K562 (cell line): ENCODE data around the gene SORBS2. TPM values are rescaled to one million over a fixed set of nuclear protein-coding genes. Genes with fewer than 3 reads are reported as not detected.

ENCODE experiments used
- ATAC-seq: fragments of 200-7000 bp; cut with Tn5 transposase; 3 replicates; pipeline ENCODE4 v1.9.1; 2020; ENCODE audit warnings: moderate library complexity
- BruUV-seq: library from RNA; stranded (reverse); fragments of 400-500 nt; replicated peaks from 2 replicates; lab custom pipeline; 2021; lab: Mats Ljungman, UMichigan
- CTCF ChIA-PET: fragments of 300-600 bp; formaldehyde crosslinking; extraction: SDS; loops from one replicate; lab custom pipeline; 2021; ENCODE audit warnings: low intra/inter-chr PET ratio; lab: Yijun Ruan, JAX
- POLR2A ChIA-PET: fragments of 300-600, 350-650 bp; sonication (Branson Sonifier 250); formaldehyde crosslinking; extraction: SDS; loops from one replicate; lab custom pipeline; 2021; ENCODE audit warnings: antibody characterized with exemption, inconsistent platforms; lab: Yijun Ruan, JAX
- DNase-seq, 4 experiments: peaks; one replicate each; pipeline versions ENCODE4 v3.0.0 to v3.0.0-alpha.2; 2011 to 2018; ENCODE audit warnings: low spot score in 3 of 4, mixed read lengths in 3 of 4; ENCODE audit errors: extremely low read depth in 1 of 4
- FAIRE-seq: peaks from 2 replicates; lab custom pipeline; 2011; peaks lifted over from hg19 to GRCh38; lab: Jason Lieb, UNC
- H2AFZ ChIP-seq: 2 replicates; pipeline ENCODE4 v1.6.0; 2011; ENCODE audit warnings: low read depth, low read length, control low read depth, inconsistent platforms
- H3K27ac ChIP-seq: fragments of 200-600 bp; 3 replicates; pipeline ENCODE4 v1.8.0; 2011; ENCODE audit warnings: low read depth, mild to moderate bottlenecking, control low read depth, inconsistent platforms, low read length, moderate library complexity, mixed read lengths; ENCODE audit errors: extremely low read depth
- H3K27me3 ChIP-seq, 2 experiments: fragments of 300-600 bp in 1 of 2; 2 replicates in 1 of 2; 3 replicates in 1 of 2; pipeline versions ENCODE4 v1.6.0 to v1.8.0; 2011; ENCODE audit warnings: inconsistent platforms in 2 of 2, low read length in 2 of 2, mild to moderate bottlenecking in 1 of 2, mixed read lengths in 1 of 2, moderate library complexity in 1 of 2; ENCODE audit not compliant: control insufficient read depth in 2 of 2, insufficient read depth in 2 of 2
- H3K36me3 ChIP-seq: fragments of 300-600 bp; 3 replicates; pipeline ENCODE4 v1.8.0; 2011; ENCODE audit warnings: mild to moderate bottlenecking, low read length, inconsistent platforms; ENCODE audit not compliant: control insufficient read depth, insufficient read depth
- H3K4me1 ChIP-seq, 2 experiments: fragments of 200-600 bp in 1 of 2; replicated peaks in 1 of 2; 2 replicates in 1 of 2; 3 replicates in 1 of 2; pipeline versions ENCODE4 v1.5.1 to v1.8.0; 2011; ENCODE audit warnings: inconsistent platforms in 2 of 2, low read length in 2 of 2, mild to moderate bottlenecking in 1 of 2, mixed read lengths in 1 of 2, moderate library complexity in 1 of 2; ENCODE audit not compliant: control insufficient read depth in 2 of 2, insufficient read depth in 2 of 2
- H3K4me2 ChIP-seq: 2 replicates; pipeline ENCODE4 v1.6.1; 2011; ENCODE audit warnings: low read length, control low read depth, inconsistent platforms, mixed read lengths; ENCODE audit not compliant: insufficient read depth
- H3K4me3 ChIP-seq: fragments of 200-600 bp; sonication (generic), shearing (Covaris generic); 2 replicates; pipeline ENCODE4 v1.5.1; 2016; ENCODE audit warnings: control low read depth, inconsistent platforms
- H3K79me2 ChIP-seq: fragments of 200-600 bp; 3 replicates; pipeline ENCODE4 v1.8.0; 2011; ENCODE audit warnings: low read length, inconsistent platforms; ENCODE audit not compliant: control insufficient read depth, insufficient read depth
- H3K9ac ChIP-seq, 2 experiments: 2 replicates each; pipeline versions ENCODE4 v1.6.0 to v1.6.1; 2011; ENCODE audit warnings: low read depth in 2 of 2, low read length in 2 of 2, control low read depth in 1 of 2, inconsistent platforms in 1 of 2, mild to moderate bottlenecking in 1 of 2, mixed read lengths in 1 of 2; ENCODE audit not compliant: insufficient read depth in 1 of 2
- H3K9me1 ChIP-seq: one replicate; pipeline ENCODE4 v1.6.0; 2011; ENCODE audit warnings: inconsistent platforms, mild to moderate bottlenecking, low read length, moderate library complexity; ENCODE audit not compliant: control insufficient read depth, insufficient read depth
- H3K9me3 ChIP-seq: replicated peaks from 2 replicates; pipeline ENCODE4 v1.5.1; 2011; ENCODE audit warnings: low read depth, low read length, inconsistent platforms; ENCODE audit not compliant: control insufficient read depth, insufficient read depth
- H4K20me1 ChIP-seq: replicated peaks from 2 replicates; pipeline ENCODE4 v1.6.1; 2011; ENCODE audit warnings: low read length, inconsistent platforms, mixed read lengths; ENCODE audit not compliant: control insufficient read depth, insufficient read depth
- ELF2 ChIP-seq: fragments of 250-450 bp; sonication (Bioruptor Pico); IDR thresholded peaks from 2 replicates; pipeline ENCODE4 v1.5.0; 2021; ENCODE audit warnings: mild to moderate bottlenecking
- FOS ChIP-seq: IDR thresholded peaks from 3 replicates; pipeline ENCODE4 v1.6.1; 2011; ENCODE audit not compliant: insufficient read length; ENCODE audit errors: extremely low read depth
- FOXA3 ChIP-seq, 2 experiments: fragments of 450-650 bp in 1 of 2; sonication (generic) in 1 of 2; formaldehyde crosslinking; IDR thresholded peaks in 1 of 2; conservative IDR thresholded peaks in 1 of 2; 2 replicates each; pipeline versions ENCODE4 v1.4.0 to v1.8.0; 2020 to 2022; ENCODE audit warnings: mild to moderate bottlenecking in 2 of 2, missing genetic modification reagents in 1 of 2
- GABPB1 ChIP-seq: sonication (generic); formaldehyde crosslinking; IDR thresholded peaks from 2 replicates; pipeline ENCODE4 v1.8.0; 2022; ENCODE audit warnings: mild to moderate bottlenecking, missing genetic modification reagents
- HDAC3 ChIP-seq: fragments of 450-650 bp; IDR thresholded peaks from 2 replicates; pipeline ENCODE4 v1.6.1; 2018; ENCODE audit warnings: borderline replicate concordance, mild to moderate bottlenecking, moderate library complexity; ENCODE audit not compliant: partially characterized antibody
- USF1 ChIP-seq: sonication (generic); formaldehyde crosslinking; IDR thresholded peaks from 2 replicates; pipeline ENCODE4 v1.9.0; 2022; ENCODE audit warnings: mild to moderate bottlenecking, missing genetic modification reagents
- ZC3H4 ChIP-seq: sonication (generic); formaldehyde crosslinking; IDR thresholded peaks from 2 replicates; pipeline ENCODE4 v1.9.0; 2021; ENCODE audit warnings: missing genetic modification reagents, borderline replicate concordance
- WGBS: fragments of 100-300 bp; shearing (Covaris generic); methylation state at CpG from one replicate; pipeline ENCODE4 v1.1.6; 2016; ENCODE audit warnings: low coverage, mixed read lengths; ENCODE audit not compliant: insufficient coverage; ENCODE audit errors: missing lambda C conversion rate; 5-methylcytosine and 5-hydroxymethylcytosine counted together
- in situ Hi-C: fragments of 300-500 bp; cut with MboI; formaldehyde crosslinking; loops from 4 replicates; pipeline ENCODE4 v1.15.0; 2018; ENCODE audit warnings: inconsistent platforms, mixed read lengths
- intact Hi-C: fragments of 100-400 bp; cut with micrococcal nuclease; formaldehyde crosslinking; loops from 2 replicates; pipeline ENCODE4 v1.14.2; 2022
- polyA plus RNA-seq, 8 experiments: library from polyadenylated mRNA; depleted of rRNA in 4 of 8; stranded (reverse) in 5 of 8; unstranded in 3 of 8; fragments of >200 nt; fragmentation: Nextera tagmentation in 2 of 8; fragmentation: Illumina TruSeq in 1 of 8; extraction: Ambion mirVana in 2 of 8; extraction: Trizol in 1 of 8; gene quantifications; 2 replicates each; pipeline versions ENCODE4 v1.2.1 to v1.2.3, GENCODE V29; 2011 to 2014; ENCODE audit warnings: inconsistent platforms in 1 of 8, missing spikeins in 1 of 8
- total RNA-seq, 7 experiments: library from RNA; depleted of rRNA in 6 of 7; stranded (reverse); fragments of >200 nt in 6 of 7; fragmentation: Illumina TruSeq in 2 of 7; extraction: Trizol in 2 of 7; gene quantifications; 2 replicates each; pipeline versions ENCODE4 v1.2.1 to v1.2.3, GENCODE V29; 2011 to 2021; ENCODE audit warnings: low replicate concordance in 1 of 7
- TF ChIP-seq, protein P1 (sequence below): fragments of 450-650 bp; formaldehyde crosslinking; IDR thresholded peaks from 2 replicates; pipeline ENCODE4 v1.4.0; 2022; ENCODE audit warnings: missing genetic modification characterization

The SORBS2 gene
- total and polyA plus RNA-seq, 9 of the 15 experiments (the other 6 are each of a cell fraction or from before 2014, with no cell fraction given): 0.29 TPM; not detected in 8

DNA sequence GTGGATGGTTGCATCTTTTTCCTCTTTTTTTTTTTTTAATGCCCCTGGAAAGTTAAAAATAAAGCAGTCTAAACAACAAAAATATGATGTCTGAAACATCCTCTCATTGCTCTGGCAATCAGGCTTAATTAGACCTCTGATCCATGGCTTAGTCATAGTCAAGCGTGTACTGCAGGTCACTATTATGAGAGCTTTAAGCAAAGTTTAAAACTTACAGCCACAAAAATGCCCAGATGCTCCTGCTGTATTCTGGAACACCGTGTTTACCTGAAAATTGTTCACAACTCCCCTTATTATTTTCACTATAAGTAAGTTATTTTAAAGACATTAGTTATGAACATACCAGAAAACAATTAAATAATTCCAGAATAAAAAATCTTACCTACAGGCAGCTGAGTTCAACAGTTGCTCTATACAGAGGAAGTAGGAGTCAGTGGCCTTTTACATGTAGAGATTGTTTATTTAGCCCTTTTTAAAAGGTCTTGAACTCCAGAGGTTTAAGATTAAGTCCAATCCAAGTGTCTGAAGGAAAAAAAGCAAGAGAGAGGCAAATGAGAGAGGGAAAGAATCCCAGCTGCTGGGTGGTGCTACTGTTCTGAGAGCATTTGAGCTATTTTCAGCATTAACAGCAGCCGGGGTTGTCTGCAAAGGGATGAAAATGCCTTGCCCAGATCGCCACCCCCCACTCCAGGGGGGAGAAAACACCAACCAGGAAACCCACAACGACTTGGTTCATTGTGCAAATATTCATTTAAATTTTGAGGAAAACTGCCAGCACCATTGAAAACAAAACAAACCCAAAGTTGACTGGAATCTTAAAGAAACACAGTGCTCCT is 36.9 kb downstream of the SORBS2 start:
- in situ Hi-C loops: no loop called here
- POLR2A ChIA-PET: interaction anchor here (0.6 kb wide), 2 partner anchors 11 to 58 kb away, joined by 3 to 4 read pairs; no protein-coding TSS in a partner anchor
- Histone ChIP-seq H3K36me3 (no peaks in the 10 kb centered on the region), H3K4me2 (no peak overlapping the region), H3K27me3 (peaks cover 10 to 11% of the 10 kb centered on the region in 2 experiments; a peak in 4 of 5 replicates), H4K20me1 (no peaks in the 10 kb centered on the region)
- FAIRE-seq (no peak), ATAC-seq (no peak)
- WGBS: 0% methylated on average over 5 of the region's 5 CpGs
- TF ChIP-seq USF1 (CRISPR knock-in tag) (no peak), ZC3H4 (CRISPR knock-in tag) (no peak), FOXA3 (CRISPR knock-in tag; conservative IDR thresholded peaks at IDR 0.05 in 1 of 2, IDR thresholded peaks at IDR 0.05 in 1 of 2) (no peak), HDAC3 (no peak), ELF2 (no peak), FOS (no peak), GABPB1 (CRISPR knock-in tag) (no peak)
- TF ChIP-seq, protein P1, sequence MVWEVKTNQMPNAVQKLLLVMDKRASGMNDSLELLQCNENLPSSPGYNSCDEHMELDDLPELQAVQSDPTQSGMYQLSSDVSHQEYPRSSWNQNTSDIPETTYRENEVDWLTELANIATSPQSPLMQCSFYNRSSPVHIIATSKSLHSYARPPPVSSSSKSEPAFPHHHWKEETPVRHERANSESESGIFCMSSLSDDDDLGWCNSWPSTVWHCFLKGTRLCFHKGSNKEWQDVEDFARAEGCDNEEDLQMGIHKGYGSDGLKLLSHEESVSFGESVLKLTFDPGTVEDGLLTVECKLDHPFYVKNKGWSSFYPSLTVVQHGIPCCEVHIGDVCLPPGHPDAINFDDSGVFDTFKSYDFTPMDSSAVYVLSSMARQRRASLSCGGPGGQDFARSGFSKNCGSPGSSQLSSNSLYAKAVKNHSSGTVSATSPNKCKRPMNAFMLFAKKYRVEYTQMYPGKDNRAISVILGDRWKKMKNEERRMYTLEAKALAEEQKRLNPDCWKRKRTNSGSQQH (CRISPR knock-in tag): no peak
- TF ChIP-seq, all 486 proteins: peak for 0
- BruUV-seq: no TSS peak
- Histone ChIP-seq H3K4me3 (no peak overlapping the region), H3K79me2 (no peaks in the 10 kb centered on the region), H3K9ac (no peak overlapping the region), H3K27ac (no peak overlapping the region), H3K9me1 (no peaks in the 10 kb centered on the region), H3K4me1 (no peaks in the 10 kb centered on the region), H3K9me3 (no peaks in the 10 kb centered on the region), H2AFZ (no peak overlapping the region)
- intact Hi-C loops: no loop called here
- no peak for DNase-seq
- CTCF ChIA-PET: no interaction called here
